ENCODE measurements around the gene TRMT2A. TPM values are rescaled to one million over a fixed set of nuclear protein-coding genes. Genes with fewer than 3 reads are reported as not detected.

Gene TRMT2A
- total and polyA plus RNA-seq, 2 of the 8 experiments (the other 6 are each of a cell fraction or from before 2014, with no cell fraction given): 44.9 to 50.3 TPM

- no peak for TF ChIP-seq CTCF (IDR thresholded peaks at IDR 0.05; ENCODE audit: control extremely low read depth in 1 of 3, insufficient read depth in 1 of 3, low read depth in 1 of 3, low read length in 3 of 3)
These were observed 47.5 kb downstream of the TRMT2A start (continued) for GRCh38 chr22:20069331-20070042.
